Keratinocyte (primary cell): Measurements from ENCODE around the gene NGEF. TPM values are rescaled to one million over a fixed set of nuclear protein-coding genes. Genes with fewer than 3 reads are reported as not detected.

Experiments
- DNase-seq: peaks from one replicate; pipeline ENCODE4 v3.0.0-alpha.2; 2011; ENCODE audit warnings: low read depth, missing footprints, low spot score
- FAIRE-seq: peaks from 2 replicates; lab custom pipeline; 2011; peaks lifted over from hg19 to GRCh38; lab: Jason Lieb, UNC
- H2AFZ ChIP-seq: 2 replicates; pipeline ENCODE4 v1.6.0; 2012; ENCODE audit warnings: low read length, control low read depth, inconsistent platforms; ENCODE audit not compliant: control insufficient read depth
- H3K27ac ChIP-seq: 2 replicates; pipeline ENCODE4 v1.5.1; 2011; ENCODE audit warnings: low read length; ENCODE audit not compliant: control insufficient read depth, insufficient read depth
- H3K27me3 ChIP-seq: 3 replicates; pipeline ENCODE4 v1.6.0; 2011; ENCODE audit warnings: low read length; ENCODE audit not compliant: control insufficient read depth, insufficient read depth; ENCODE audit errors: extremely low read depth
- H3K36me3 ChIP-seq, 2 experiments: 2 replicates in 1 of 2; 3 replicates in 1 of 2; pipeline ENCODE4 v1.5.1; 2011; ENCODE audit warnings: low read length in 2 of 2, mild to moderate bottlenecking in 1 of 2; ENCODE audit not compliant: control insufficient read depth in 2 of 2, insufficient read depth in 2 of 2; ENCODE audit errors: extremely low read depth in 1 of 2
- H3K4me1 ChIP-seq: 3 replicates; pipeline ENCODE4 v1.5.1; 2011; ENCODE audit warnings: low read length; ENCODE audit not compliant: control insufficient read depth, insufficient read depth; ENCODE audit errors: extremely low read depth
- H3K4me2 ChIP-seq: 3 replicates; pipeline ENCODE4 v1.6.0; 2011; ENCODE audit warnings: low read depth, low read length; ENCODE audit not compliant: control insufficient read depth, insufficient read depth; ENCODE audit errors: extremely low read depth
- H3K4me3 ChIP-seq, 3 experiments: fragments of 200-600 bp in 1 of 3; sonication (generic) in 1 of 3; 2 replicates in 2 of 3; 3 replicates in 1 of 3; pipeline ENCODE4 v1.5.1; 2011 to 2016; ENCODE audit warnings: low read length in 3 of 3, mild to moderate bottlenecking in 3 of 3, control low read depth in 2 of 3, inconsistent platforms in 1 of 3, low read depth in 1 of 3, mixed read lengths in 1 of 3, mixed run types in 1 of 3, moderate library complexity in 1 of 3; ENCODE audit not compliant: control insufficient read depth in 2 of 3, insufficient read depth in 2 of 3; ENCODE audit errors: extremely low read depth in 1 of 3
- H3K79me2 ChIP-seq: 2 replicates; pipeline ENCODE4 v1.6.0; 2012; ENCODE audit warnings: low read length; ENCODE audit not compliant: control insufficient read depth, insufficient read depth
- H3K9ac ChIP-seq: 3 replicates; pipeline ENCODE4 v1.6.0; 2011; ENCODE audit warnings: low read length; ENCODE audit not compliant: control insufficient read depth, insufficient read depth; ENCODE audit errors: extremely low read depth
- H3K9me1 ChIP-seq: 3 replicates; pipeline ENCODE4 v1.6.0; 2011; ENCODE audit warnings: low read length; ENCODE audit not compliant: control insufficient read depth, insufficient read depth; ENCODE audit errors: extremely low read depth
- H3K9me3 ChIP-seq: 2 replicates; pipeline ENCODE4 v1.5.1; 2012; ENCODE audit warnings: low read depth, low read length; ENCODE audit not compliant: control insufficient read depth
- H4K20me1 ChIP-seq: 3 replicates; pipeline ENCODE4 v1.6.0; 2011; ENCODE audit warnings: low read length; ENCODE audit not compliant: control insufficient read depth, insufficient read depth; ENCODE audit errors: extremely low read depth
- EZH2 ChIP-seq: IDR thresholded peaks from one replicate; pipeline ENCODE4 v1.6.1; 2012; ENCODE audit warnings: inconsistent platforms, mild to moderate bottlenecking, low read length, moderate library complexity
- dilution Hi-C: fragments of 300-500 bp; cut with MboI; formaldehyde crosslinking; loops from one replicate; pipeline ENCODE4 v1.7.0; 2020; ENCODE audit warnings: low sequenced_read_pairs; ENCODE audit not compliant: extremely low pct_ligation_motif_present
- polyA plus RNA-seq, 5 experiments: library from polyadenylated mRNA; depleted of rRNA in 3 of 5; stranded (reverse) in 3 of 5; stranded (forward) in 1 of 5; unstranded in 1 of 5; fragments of >200 nt; gene quantifications; 1 replicate in 1 of 5; 2 replicates in 3 of 5; 3 replicates in 1 of 5; pipeline versions ENCODE4 v1.2.1 to v1.2.3, GENCODE V29; 2011 to 2012; ENCODE audit warnings: missing spikeins in 2 of 5, low read depth in 1 of 5, low replicate concordance in 1 of 5
- TF ChIP-seq, protein P1 (sequence below), 3 experiments: IDR thresholded peaks in 1 of 3; conservative IDR thresholded peaks in 1 of 3; optimal IDR thresholded peaks in 1 of 3; 2 replicates in 2 of 3; 3 replicates in 1 of 3; pipeline versions ENCODE3 to v1.5.1; 2011; ENCODE audit warnings: low read length in 3 of 3, mild to moderate bottlenecking in 3 of 3, moderate library complexity in 2 of 3, control low read depth in 1 of 3, inconsistent platforms in 1 of 3; ENCODE audit not compliant: insufficient read depth in 2 of 3; ENCODE audit errors: extremely low read depth in 1 of 3

The NGEF gene
- polyA plus RNA-seq, 1 donor (not counting 4 experiments of a cell fraction or from before 2014, with no cell fraction given) = 0.17 TPM

DNA sequence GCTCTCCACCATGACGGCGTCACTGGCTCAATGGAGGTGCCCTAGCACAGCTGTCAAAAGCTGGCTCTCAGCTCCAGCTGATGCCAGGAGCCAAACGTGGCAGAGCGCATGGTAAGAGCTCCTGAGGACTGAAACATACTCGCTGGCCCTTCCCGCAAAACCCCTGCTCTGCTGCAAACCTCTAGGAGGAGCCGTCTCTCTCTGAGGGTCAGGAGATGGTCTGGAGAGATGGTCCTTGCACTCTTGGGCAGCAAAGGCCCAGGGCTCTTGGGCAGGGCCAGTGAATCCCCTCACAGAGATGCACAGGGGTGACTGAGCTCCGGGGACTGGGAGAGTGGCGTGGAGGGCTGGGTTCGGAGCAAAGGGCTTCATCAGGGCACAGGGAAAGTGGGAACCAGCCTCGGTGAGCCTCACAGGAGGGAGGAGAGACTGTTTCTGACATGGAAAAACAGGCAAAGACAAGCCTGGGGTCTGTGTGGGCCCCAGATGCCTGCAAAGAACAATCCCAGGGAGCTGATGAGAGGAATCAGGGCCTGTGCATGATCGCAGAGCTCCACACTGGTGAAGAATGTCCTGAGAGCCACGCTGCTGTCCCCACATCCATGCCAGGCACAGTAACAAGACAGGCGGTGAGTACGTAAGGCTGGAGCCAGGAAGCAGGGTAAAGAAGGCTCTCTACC, 125.7 kb downstream of the NGEF start:
- DNase-seq (no peak), FAIRE-seq (no peak)
- Histone ChIP-seq H3K27me3 (peaks cover 5% of the 10 kb centered on the region), H2AFZ (no peak overlapping the region), H3K9me3 (no peaks in the 10 kb centered on the region), H3K9ac (no peak overlapping the region), H3K79me2 (no peaks in the 10 kb centered on the region), H3K9me1 (no peaks in the 10 kb centered on the region), H3K4me1 (peaks cover 5% of the 10 kb centered on the region), H4K20me1 (no peaks in the 10 kb centered on the region), H3K4me3 (no peak overlapping the region), H3K36me3 (no peaks in the 10 kb centered on the region), H3K4me2 (no peak overlapping the region), H3K27ac (no peak overlapping the region)
- dilution Hi-C loops = no loop called here
- TF ChIP-seq, protein P1, sequence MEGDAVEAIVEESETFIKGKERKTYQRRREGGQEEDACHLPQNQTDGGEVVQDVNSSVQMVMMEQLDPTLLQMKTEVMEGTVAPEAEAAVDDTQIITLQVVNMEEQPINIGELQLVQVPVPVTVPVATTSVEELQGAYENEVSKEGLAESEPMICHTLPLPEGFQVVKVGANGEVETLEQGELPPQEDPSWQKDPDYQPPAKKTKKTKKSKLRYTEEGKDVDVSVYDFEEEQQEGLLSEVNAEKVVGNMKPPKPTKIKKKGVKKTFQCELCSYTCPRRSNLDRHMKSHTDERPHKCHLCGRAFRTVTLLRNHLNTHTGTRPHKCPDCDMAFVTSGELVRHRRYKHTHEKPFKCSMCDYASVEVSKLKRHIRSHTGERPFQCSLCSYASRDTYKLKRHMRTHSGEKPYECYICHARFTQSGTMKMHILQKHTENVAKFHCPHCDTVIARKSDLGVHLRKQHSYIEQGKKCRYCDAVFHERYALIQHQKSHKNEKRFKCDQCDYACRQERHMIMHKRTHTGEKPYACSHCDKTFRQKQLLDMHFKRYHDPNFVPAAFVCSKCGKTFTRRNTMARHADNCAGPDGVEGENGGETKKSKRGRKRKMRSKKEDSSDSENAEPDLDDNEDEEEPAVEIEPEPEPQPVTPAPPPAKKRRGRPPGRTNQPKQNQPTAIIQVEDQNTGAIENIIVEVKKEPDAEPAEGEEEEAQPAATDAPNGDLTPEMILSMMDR (optimal IDR thresholded peaks at IDR 0.05 in 1 of 3, IDR thresholded peaks at IDR 0.05 in 1 of 3, conservative IDR thresholded peaks at IDR 0.05 in 1 of 3; ENCODE audit: extremely low read depth in 1 of 3, insufficient read depth in 2 of 3, low read length in 3 of 3) = peak in 1 of 3 experiments; percentile 31
- no peak for TF ChIP-seq EZH2

DNA sequence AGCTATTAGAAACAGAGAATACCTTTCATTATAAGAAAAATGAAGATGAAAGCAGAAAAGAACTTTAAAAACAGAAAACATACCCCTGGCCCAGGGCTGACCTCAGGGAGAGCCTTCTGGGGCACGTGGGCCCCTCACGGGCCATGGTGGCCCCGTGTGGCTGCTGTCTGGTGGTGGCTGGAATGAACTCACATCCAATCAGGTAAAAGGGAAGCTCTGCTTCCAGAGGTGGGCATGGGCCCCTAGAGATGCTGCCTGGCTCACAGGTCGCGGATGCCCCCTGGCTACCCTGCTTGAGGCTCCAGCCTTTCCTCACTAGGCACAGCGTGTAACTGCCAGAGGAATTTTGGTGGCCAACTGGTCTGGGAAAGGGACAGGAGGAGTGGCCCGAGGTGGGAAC, 126.4 kb downstream of the NGEF start:
- no peak for TF ChIP-seq EZH2
- TF ChIP-seq, protein P1 (optimal IDR thresholded peaks at IDR 0.05 in 1 of 3, IDR thresholded peaks at IDR 0.05 in 1 of 3, conservative IDR thresholded peaks at IDR 0.05 in 1 of 3; ENCODE audit: extremely low read depth in 1 of 3, insufficient read depth in 2 of 3, low read length in 3 of 3) = no peak
- H3K27me3 ChIP-seq = peaks cover 5% of the 10 kb centered on the region
- FAIRE-seq (no peak), DNase-seq (no peak)
- H2AFZ ChIP-seq = no peak overlapping the region
- dilution Hi-C loops = no loop called here
- H3K9me3 ChIP-seq = no peaks in the 10 kb centered on the region
- H3K4me2 ChIP-seq = no peak overlapping the region
- H3K9ac ChIP-seq = no peak overlapping the region
- H3K9me1 ChIP-seq = no peaks in the 10 kb centered on the region
- H3K4me3 ChIP-seq = no peak overlapping the region
- peaks cover 5% of the 10 kb centered on the region for H3K4me1 ChIP-seq
- H4K20me1 ChIP-seq = no peaks in the 10 kb centered on the region
- no peaks in the 10 kb centered on the region for H3K36me3 ChIP-seq
- no peaks in the 10 kb centered on the region for H3K79me2 ChIP-seq
- H3K27ac ChIP-seq = no peak overlapping the region
